DMS153 (cell line): Measurements from ENCODE around the gene NTRK3.

Experiments used
- DNase-seq: peaks from one replicate; lab custom pipeline; 2025; lab: John Stamatoyannopoulos, UW

NTRK3 gene

DNA sequence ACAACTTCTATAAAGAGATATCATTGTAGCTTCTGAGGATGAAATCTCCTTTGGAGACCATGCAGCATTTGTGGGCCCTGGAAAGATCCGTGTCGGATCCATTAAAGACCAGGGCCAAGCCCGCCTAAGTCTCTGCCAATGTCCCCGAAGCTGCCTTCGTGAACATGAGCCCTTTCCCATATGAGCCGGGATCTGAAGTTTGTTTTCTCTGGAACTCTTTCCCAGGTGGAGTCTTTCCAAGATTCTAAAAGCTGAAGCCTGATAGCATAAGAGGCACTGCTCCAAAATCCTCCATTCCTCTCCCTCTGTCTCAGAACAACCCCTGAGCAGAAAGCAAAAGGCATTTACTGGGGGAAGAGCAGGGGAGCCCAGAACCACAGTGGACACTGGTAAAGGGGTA is 274.6 kb downstream of the NTRK3 start:
- DNase-seq = no peak

DNA sequence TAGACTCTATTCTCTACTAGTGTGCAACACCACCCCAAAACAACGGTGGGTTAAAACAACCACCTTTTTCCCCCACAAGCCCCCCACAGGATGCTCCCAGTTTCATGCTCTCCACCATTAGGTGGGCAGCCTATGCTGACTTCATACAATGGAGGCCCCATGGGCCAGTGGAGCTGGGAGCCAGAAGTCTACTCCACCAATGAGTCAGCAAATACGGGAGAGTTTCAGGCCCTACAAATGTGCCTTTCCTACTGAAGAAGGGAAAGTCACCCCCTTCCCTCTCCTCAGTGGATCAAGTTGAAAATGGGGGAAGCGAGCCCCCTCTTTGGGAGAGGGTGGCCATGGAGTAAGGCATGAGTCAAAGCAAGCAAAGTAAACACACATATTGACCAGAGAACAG is 278.6 kb downstream of the NTRK3 start:
- DNase-seq = no peak

DNA sequence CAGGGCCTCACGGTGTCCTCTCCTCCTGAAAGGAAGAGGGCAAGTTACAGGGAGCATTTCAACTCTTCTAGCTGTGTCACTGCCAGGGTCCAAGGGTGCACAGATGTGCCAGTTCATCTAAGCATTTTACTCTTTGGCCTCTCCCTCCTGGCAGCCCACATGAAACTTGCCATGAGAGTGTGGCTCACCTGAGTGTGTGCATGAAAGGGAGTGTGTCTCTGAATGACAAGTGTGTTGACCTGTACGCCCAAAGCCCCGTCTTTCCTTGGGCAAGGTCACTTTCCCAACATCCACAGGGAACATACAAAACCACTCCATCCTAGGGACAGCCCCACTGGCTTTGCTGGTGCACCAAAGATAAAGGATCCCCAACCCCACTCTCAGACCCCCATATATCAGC is 280.0 kb downstream of the NTRK3 start:
- DNase-seq = no peak

DNA sequence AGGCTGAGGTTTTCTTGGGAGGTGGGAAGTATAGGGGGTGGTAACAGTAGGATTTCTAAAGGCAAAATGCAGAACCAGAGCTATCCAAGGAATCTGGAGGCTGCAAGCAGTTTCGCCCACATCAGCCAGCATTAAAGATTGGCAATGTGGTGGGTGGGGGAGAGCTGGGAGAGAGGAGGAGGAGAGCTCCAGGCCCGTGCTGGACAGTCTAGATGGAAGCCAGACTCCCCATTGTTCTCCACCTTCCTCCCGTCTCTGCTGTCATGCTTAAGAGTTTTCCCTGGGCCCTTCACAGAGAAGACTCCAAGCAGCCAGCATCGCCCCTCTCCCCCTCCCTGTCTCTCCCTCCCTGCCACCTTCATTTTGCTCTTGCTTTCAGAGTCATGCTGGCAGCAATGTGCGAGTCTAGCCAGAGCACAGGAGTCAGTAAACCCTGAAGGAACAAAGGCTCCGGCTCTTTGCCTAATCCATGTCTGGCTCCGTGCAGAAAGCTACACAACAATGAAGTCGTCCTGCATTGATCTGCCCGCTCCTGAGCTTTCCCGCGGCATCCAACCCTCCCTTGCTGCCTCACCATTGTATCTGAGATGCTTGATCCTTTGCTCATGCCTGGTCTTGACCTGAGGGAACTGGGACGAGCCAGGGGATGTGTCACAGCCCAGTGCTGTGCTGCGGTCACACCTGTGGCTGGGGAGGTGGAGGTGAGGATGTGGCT is 282.9 kb downstream of the NTRK3 start:
- no peak for DNase-seq

DNA sequence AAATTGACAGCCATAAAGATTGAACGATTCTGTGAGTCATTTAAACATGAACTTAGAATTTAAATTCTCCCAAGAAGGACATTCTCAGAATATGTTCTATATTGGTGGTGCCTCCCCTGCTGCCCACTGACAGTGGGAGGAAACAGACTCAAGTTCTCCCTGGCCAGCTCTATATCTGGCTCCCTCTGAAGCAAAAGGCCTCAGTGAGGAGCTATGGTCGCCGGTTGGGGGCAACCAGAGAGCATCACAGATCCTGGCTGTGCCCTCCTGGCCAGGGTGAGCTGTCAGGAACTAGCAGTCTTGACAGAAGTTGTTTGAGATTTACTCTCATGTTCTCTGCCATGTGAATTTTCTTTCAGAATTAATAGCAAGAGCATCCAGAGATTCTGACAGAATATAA is 285.5 kb downstream of the NTRK3 start:
- no peak for DNase-seq

DNA sequence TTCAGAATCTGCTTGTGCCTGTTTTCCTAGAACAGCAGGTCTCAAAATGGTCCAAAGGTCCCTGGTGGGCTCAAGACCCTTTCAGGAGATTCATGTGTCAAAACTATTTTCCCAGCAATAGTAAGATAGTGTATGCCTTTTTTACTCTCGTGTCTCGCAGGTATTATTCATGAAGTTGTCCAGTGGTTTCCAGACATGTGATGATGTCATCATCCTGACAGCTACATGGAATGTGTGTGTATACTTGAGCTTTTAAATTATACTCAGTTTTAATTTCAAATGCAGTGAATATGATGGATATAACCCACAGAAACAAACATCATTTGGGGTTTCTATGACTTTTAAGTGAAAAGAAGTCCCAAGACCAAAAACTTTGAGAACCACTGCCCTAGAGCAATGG is 288.6 kb downstream of the NTRK3 start:
- DNase-seq = no peak

DNA sequence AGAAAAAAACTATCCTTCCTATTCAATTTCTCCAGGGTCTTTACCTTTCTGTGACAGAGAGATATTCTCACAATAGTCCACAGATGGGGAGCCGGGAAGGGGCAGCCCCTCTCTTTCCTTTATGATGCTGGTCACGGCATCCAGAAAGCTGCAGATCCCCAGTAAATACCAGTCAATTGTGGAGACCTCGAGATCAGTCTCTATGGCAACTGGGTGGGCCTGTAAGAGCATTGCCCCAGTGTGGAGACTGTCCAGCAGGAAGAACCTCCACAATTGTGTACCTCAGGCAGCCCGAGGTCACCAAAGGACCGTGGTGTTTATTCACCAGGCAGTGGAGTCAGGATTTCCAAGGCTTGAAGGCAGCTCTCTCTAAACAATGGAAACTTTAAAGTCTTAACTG is 291.2 kb downstream of the NTRK3 start:
- no peak for DNase-seq

DNA sequence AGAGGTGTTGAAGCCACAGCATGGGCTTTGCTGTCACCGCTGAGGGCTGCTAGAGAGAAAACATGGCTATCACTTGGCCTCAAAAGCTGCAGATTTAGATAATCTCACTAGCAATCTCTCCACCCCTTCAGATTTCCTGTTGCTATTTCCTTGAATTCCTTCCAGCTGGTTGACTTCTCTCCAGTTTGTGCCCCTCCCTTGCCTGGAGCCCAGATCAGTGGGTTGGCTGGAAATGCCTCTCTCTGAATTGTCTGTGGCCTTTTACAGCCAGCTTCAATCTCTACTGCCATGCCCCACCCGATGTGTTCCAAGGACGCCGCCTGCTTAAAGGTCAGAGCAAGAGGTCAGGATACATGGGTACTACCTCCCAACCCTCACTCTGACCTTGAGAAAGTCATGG is 294.1 kb downstream of the NTRK3 start:
- DNase-seq = no peak

DNA sequence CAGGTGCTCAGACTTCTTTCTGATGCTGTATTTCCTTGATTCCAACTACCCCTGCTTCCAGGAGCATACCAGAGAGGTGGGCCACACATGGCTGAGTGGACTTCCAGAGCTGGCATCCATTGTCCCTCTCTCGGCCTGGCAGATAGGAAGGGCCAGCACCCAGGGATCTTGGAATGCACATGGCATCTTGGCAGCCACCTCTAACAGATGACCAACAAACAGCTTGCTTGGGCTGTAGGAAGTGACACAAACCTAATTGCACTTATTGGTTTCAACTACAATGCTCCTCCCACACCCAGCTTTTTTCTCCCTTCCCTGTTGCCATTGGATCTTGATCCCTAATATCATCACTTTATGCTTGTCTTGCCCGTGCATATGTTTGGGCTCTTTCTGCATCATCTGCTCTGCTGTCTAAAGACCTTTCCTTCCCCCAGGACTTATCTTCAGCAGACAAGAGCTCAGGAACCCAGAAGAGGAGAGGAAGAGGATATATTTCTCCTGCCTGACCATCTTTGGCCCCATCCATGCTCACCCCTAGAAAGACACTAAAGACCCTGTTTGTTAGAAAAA is 294.6 kb downstream of the NTRK3 start:
- no peak for DNase-seq

DNA sequence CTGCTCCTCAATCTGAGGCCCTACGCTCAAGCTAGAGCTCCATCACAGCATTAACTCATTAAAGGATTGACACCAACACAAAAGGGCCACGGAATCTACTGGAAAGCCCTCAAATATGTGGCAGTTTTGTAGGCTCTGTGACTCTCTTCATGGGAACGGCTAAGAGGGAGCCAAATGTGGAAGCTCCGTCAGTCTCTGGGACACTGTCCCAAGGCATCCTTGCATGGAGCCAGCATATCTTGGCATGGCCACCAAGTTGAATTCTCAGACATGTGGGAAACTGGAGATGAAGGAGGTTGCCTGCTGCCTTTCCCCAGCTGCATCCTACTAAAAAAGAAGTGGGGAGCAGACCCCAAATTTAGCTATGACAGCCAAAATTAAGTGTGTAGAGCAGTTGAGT is 296.9 kb downstream of the NTRK3 start:
- no peak for DNase-seq

DNA sequence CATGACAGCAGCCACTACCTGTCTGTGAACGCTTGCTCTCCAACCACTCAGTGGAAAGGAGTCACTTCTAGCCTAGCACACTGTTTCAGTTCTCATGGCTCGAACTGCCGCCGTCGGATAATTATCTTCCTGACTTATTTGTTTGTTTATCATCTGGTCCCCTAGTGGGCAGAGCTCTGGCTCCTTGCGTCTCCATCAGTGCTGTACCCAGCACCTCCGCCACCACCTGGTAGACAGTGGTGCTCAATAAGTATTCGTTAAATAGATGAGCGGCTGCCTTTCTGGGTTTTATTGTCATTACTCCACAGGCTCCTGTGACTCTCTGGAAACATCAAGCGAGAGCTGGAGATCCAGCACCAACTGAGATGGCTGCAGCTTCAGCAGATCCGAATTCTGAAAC is 297.5 kb downstream of the NTRK3 start:
- no peak for DNase-seq

DNA sequence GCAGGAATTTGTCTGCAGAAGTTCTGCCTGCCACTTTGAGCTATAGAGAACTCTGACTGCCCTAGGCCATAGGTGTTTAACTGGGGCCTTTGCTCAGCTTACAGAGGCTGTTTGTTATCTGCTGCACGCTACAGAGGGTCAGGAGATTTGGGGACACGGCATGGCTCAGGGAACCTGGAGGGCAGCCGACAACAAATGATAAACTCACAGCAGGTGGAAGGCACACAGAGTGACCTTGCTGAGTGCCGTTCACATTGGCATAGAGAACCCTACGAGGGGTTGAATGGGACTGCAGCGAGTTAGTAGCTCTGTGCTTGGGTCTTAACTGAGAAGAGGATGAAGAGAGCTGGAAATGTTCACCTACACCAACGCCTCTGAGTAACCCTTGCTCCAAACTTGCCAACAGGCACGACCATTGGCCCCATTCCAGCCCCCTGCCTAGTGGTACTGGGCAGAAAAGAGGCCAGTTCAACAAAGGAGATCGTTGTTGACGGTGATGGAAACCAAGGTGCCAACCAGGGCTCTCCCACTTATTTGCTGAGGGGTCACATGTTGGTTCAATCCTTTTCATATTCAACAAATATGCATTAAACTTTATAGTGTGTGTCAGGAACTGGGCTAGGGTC is 301.1 kb downstream of the NTRK3 start:
- no peak for DNase-seq

DNA sequence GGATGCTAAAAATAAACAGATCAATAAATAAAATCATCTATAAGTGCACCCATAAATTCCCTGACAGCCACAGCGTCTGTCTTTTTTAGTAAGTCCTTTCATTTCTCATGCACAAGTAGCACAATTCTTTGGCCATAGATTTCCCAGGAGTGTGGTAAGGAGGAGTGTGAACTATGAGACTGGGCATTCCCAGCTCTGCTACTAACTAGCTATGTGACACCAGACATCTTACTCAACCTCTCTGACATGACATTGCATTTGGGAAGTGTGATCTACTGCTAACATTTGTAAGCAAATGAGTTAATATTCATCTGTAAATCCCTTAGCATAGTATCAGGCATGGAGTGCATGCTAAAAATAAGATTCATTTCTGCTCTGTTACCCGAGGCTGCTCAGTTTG is 301.7 kb downstream of the NTRK3 start:
- no peak for DNase-seq

DNA sequence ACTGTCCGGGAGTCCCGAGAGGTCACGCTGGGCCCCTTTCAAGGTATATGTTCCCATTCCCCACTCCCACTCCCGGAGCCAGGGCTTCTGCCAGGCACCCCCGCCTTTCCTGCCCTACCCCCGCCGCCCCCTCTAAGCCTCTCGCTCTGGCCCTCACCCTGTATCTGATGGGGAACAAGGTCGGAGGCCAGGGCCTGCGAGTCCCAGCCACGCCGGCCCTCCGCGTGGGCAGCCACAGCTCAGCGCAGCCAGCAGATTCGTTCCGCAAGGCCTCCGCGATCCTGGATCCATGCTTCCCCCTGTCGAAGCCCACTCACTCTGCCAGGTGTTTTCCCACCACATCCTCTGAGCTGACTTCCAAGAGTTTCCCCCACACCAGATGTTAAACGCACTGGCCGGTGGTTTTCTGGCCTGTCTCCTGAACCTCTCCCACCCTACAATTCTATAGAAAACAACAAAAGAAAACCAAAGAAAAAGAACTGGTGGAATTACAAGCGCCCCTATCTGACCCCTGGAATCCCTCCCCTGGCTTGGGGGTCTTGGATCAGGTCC is 303.7 kb downstream of the NTRK3 start:
- no peak for DNase-seq

DNA sequence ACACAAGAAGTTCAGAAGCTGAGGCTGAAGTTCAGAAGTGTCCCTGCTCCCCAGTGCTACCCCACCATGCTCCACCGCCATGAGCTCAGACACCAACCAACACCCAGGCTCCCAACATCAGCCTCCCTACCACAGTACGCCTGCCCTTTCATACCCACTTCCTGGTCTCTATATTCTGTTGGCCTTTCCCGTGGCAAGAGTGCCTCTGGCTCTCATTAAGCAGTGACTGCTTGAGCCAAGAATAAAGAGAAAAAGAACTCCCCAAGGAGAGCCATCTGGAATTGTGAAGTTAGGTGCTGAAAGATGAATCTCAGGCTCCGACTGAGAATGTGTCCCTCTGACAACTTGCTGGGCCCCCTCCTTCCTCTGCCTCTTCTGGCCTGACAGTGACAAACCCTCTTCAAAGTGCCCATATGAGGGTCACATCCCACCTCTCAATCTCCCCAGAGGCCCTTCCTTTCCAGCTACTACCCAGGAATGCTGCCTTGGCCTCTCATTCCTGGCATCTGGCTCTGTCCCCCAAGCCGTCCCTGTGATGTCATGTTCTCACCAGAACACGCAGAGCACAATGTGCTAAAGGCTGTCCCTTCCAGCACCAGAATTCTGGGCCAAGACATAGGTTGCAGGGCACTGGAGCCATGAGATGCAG is 306.8 kb downstream of the NTRK3 start:
- DNase-seq = no peak

DNA sequence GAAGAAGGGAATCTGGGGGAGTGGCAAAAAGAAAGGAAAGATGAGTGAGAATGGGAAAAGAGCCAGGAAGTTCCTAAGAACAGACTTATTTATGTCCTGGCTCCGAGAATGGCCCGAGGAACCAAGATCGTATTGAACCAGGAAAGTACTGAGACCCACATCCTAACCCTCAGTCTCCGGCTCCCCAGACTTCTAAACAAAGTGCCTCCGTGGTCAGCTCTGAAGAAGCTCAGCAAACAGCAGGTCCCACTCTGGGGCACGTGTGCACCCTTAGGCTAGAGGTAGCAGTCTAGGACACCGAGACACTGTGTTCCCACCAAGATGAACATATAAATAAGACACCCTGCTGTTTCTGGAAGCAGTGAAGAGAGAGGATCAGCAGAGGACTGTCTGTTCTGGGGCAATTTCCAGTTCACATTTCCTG is 307.4 kb downstream of the NTRK3 start:
- DNase-seq = no peak

DNA sequence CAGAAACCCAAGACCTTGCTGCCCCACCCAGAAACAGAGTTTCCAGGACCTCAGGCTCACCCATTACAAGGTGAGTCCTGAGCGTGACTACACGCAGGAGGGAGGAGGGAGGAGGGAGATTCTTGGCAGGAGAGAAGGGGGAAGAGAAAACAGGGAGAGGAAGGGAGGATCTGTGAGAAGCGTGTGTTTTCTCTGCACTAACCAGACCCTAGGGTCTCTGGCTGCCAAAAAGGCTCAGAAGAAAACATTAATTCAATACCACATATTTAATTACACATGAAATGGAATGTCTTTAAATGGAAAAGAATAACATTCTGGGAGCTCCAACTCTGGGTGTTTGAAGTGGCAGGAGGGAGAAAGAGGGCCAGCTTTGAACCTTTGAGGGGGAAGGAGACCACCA is 309.0 kb downstream of the NTRK3 start:
- DNase-seq = no peak

DNA sequence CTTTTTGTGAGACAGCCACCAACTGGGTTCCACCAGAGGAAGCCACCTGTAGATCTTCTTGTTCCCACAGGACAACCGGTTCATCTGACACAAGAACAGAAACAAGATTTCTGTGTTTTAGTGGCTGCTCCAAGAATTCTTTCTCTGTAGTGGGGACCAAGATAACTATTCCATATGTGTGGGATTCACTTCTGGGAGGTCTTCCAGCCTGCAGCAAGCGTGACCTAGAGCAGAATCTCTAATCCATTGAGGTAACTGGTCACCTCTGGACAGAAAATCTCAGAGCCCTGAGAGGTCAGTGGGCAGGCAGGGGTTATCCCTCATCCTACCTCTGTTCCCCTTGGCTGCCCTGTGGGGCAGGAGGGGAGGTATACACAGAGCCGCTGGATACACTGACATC is 311.3 kb downstream of the NTRK3 start:
- no peak for DNase-seq

DNA sequence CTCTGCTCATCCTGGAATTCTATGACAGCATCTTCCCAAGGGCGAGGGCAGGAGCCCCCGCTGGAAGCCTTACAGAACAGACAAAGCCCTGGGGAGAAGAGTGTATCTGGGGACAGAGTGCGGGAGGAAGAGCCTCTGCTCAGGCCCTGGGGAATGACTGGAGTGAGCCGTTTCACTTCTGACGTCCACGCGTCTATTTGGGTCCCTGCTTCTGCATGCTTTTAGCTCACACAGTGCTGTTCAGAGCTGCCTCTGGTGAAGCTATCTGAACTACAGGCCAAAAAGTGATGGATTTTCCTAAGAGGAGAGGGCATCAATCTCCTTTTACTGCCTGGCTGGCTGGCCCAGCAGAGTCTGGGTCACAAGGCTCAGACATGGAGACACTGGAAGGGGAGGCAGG is 311.8 kb downstream of the NTRK3 start:
- DNase-seq = no peak

DNA sequence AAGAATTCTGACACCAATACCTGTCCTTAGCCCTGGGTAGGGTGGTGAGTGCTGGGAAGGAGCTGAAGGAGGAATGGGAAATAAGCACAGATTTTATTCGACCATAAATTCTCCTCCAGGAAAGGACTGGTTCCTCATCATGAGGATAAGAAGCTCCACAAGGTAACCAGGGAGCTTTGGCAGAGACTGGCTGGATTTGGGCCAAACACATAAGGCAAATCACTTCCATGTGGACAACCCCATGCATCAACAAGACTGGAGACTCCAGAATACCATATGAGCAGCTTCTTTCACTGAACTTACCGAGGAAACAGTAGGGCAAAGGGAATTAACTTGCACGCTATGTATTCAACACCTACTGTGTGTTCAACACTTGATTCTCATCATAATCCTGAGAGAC is 312.5 kb downstream of the NTRK3 start:
- no peak for DNase-seq

DNA sequence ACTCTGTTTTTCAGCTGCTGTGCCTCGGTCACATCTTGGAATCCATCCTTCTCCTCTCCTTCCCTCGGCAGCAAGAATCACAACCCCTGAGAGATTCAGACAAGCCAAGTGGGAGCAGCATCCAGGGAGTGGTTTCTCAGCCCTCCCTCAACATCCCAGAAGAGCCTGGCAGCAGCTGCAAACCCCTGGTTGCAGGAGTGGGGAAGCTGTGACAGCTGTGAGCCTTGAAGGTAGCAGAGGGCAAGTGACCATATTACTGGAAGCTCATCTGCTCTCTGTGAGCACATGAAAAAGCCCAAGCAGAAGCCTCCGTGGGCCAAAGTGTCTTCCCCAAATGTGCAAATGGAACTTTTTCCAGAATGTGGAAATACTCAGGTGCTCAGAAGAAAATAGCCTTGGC is 312.9 kb downstream of the NTRK3 start:
- no peak for DNase-seq

DNA sequence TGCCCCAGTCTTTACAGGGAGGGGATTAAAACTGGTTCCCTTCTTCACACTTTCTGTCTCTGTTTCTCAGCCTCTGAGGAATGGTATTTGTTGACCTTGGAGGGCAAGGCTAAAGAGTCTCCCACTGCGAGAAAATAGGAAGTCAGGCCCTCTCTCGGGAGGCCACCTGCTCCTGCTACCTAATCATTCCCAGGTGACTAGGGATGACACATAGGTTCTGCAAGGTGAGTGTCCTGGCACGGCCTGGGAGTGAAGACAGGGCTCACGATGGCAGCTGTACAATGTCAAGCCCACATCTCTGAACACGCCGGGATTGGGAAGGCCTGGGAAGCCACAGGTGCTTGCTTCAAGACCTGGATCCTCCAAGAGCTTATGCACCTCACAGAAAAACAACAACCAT is 314.2 kb downstream of the NTRK3 start:
- DNase-seq = no peak

DNA sequence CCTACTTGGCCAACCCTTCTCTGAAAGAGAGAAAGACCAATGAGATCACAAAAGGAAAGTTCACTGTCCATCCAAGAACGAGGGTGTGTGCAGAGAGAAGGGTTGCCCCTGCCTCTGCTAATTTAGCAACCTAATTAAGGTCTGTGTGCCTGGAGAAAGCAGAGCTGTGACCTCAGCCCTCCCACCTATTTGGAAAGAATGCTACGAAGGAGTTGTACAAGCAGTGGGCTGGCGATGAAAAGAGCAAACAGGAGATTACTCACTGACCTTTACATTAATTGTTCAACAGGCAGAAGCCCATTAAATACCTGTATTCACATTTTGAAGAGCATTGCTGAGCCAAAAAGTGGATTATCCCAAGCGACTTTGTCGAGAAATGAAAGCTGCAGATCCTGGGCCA is 314.9 kb downstream of the NTRK3 start:
- no peak for DNase-seq
